CD4-positive, alpha-beta T cell treated with Interleukin-4 for 4 hours (primary cell): ENCODE measurements around the gene OR6C65.

Experiments
- DNase-seq: peaks from one replicate; pipeline ENCODE4 v3.0.0-alpha.2; 2020

Gene OR6C65

DNA sequence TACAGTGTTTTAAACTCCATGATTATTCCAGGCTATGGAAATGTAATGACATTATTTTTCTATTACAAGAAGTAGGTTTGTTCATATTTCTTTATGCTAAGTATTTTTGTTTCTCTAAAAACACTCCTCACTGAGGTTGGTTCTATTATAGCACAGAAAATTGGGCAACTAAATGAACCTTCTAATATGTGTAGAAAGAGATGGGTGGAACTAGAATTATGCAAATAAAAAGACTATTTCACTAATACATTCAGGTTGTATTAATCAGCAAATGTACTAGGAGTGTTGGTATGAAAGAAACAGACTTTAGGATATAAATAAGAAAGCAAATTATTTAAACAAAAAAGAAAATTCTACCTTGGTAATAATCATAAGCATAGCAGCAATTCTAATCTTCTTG is 48.5 kb downstream of the OR6C65 start:
- no peak for DNase-seq
